ENCODE results near the gene LRMDA. TPM values are rescaled to one million over a fixed set of nuclear protein-coding genes. Genes with fewer than 3 reads are reported as not detected.

The LRMDA gene
- total and polyA plus RNA-seq, 3 experiments from 2014 or later = not detected

DNA sequence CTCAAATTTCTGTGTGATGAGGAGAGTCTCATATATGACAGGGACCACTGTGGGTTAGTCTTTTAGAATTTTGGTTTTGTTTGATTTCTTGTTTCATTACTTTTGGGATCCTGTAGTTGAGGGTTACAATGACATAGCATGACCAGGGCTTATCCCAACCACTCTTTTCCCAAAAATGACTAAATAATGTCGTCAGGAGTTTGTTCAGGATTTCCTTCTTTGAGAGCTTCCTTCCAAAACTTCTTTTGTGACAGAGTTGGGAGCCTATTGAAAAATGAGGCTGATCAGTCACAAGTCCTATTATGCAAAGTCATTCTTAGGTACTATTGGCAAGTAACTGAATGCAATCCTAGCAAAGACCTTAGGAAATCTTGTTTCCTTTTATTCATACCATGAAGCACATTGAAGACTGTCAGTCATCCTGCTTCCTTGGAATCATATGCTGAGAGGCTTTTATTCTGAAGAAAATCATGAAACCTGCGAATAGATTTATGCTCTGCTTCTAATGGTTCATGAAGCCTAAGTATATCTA is 498.3 kb downstream of the LRMDA start:
- CTCF ChIA-PET = no interaction called here
- POLR2A ChIA-PET = no interaction called here
- no peak overlapping the region for H3K4me3 Mint-ChIP-seq
- no peak overlapping the region for H3K27ac Mint-ChIP-seq
- no peak overlapping the region for H3K27ac ChIP-seq (ENCODE audit: low read depth, low read length)
- no peaks in the 10 kb centered on the region for H3K4me1 Mint-ChIP-seq
- H3K27me3 ChIP-seq (ENCODE audit: insufficient read depth, low read length, poor library complexity, severe bottlenecking) = no peaks in the 10 kb centered on the region
- DNase-seq = no peak
- no peaks in the 10 kb centered on the region for H3K36me3 Mint-ChIP-seq
- H3K9me3 ChIP-seq (ENCODE audit: low read length) = no peaks in the 10 kb centered on the region
- H3K27me3 Mint-ChIP-seq = peaks cover 0 to 6% of the 10 kb centered on the region in 2 donors
- no peak overlapping the region for H3K4me3 ChIP-seq (ENCODE audit: low read length)
- H3K4me1 ChIP-seq (ENCODE audit: insufficient read depth, low read length) = no peaks in the 10 kb centered on the region
- no peaks in the 10 kb centered on the region for H3K9me3 Mint-ChIP-seq
- no peaks in the 10 kb centered on the region for H3K36me3 ChIP-seq (ENCODE audit: insufficient read depth, low read length)

DNA sequence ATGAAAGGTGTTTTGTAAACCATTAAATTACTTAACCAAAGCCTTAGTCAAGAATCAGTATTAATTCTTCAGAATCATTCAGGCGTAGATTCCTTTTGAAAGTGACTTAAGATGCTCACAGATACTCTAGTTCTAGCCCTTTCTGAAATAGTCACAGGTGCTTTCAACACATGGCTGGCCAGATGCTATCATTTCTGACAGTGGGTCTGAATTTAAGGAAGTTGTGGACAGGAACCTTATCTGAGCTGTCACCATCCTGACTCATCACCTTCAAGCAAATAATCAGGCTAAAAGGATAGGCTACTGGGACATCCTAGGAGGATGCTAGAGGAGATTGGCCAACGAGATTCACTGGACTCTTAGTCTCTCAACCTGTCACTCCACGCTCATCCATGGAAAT is 501.5 kb downstream of the LRMDA start:
- no peaks in the 10 kb centered on the region for H3K9me3 Mint-ChIP-seq
- DNase-seq = no peak
- Histone ChIP-seq H3K27ac (ENCODE audit: low read depth, low read length) (no peak overlapping the region), H3K27me3 (ENCODE audit: insufficient read depth, low read length, poor library complexity, severe bottlenecking) (no peaks in the 10 kb centered on the region), H3K9me3 (ENCODE audit: low read length) (no peaks in the 10 kb centered on the region), H3K36me3 (ENCODE audit: insufficient read depth, low read length) (no peaks in the 10 kb centered on the region), H3K4me1 (ENCODE audit: insufficient read depth, low read length) (no peaks in the 10 kb centered on the region), H3K4me3 (ENCODE audit: low read length) (no peak overlapping the region)
- ChIA-PET CTCF (no interaction called here), POLR2A (no interaction called here)
- no peak overlapping the region for H3K4me3 Mint-ChIP-seq
- no peak overlapping the region for H3K27ac Mint-ChIP-seq
- no peaks in the 10 kb centered on the region for H3K4me1 Mint-ChIP-seq
- no peaks in the 10 kb centered on the region for H3K36me3 Mint-ChIP-seq
- peaks cover 2 to 5% of the 10 kb centered on the region in 2 donors for H3K27me3 Mint-ChIP-seq

DNA sequence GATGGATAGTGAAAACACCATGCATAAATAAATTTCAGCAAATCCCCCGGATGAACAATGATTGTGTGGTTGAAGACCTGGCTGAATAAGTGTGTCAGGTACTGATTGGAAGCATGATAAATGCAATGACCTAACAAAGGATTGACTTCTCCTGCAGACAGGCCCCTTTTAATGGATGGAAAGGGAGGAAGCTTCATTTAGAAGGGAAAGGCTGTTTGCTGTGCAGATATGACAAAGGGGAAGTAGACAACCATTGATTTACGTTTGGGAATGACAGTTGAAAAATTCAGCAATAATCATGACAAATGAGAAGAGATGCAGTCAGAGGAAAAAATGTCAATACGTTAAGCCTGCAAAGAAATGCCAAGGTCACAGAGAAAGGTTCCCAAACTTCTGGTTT is 503.8 kb downstream of the LRMDA start:
- no peak overlapping the region for H3K4me3 Mint-ChIP-seq
- H3K36me3 Mint-ChIP-seq = no peaks in the 10 kb centered on the region
- Histone ChIP-seq H3K4me1 (ENCODE audit: insufficient read depth, low read length) (no peaks in the 10 kb centered on the region), H3K27ac (ENCODE audit: low read depth, low read length) (no peak overlapping the region), H3K9me3 (ENCODE audit: low read length) (no peaks in the 10 kb centered on the region), H3K36me3 (ENCODE audit: insufficient read depth, low read length) (no peaks in the 10 kb centered on the region), H3K4me3 (ENCODE audit: low read length) (no peak overlapping the region), H3K27me3 (ENCODE audit: insufficient read depth, low read length, poor library complexity, severe bottlenecking) (no peaks in the 10 kb centered on the region)
- no peak overlapping the region for H3K27ac Mint-ChIP-seq
- H3K27me3 Mint-ChIP-seq = peaks cover 2 to 5% of the 10 kb centered on the region in 2 donors
- H3K4me1 Mint-ChIP-seq = no peaks in the 10 kb centered on the region
- CTCF ChIA-PET = no interaction called here
- POLR2A ChIA-PET = no interaction called here
- H3K9me3 Mint-ChIP-seq = peaks cover 0 to 2% (median 0%) of the 10 kb centered on the region in 5 donors
- DNase-seq = no peak

DNA sequence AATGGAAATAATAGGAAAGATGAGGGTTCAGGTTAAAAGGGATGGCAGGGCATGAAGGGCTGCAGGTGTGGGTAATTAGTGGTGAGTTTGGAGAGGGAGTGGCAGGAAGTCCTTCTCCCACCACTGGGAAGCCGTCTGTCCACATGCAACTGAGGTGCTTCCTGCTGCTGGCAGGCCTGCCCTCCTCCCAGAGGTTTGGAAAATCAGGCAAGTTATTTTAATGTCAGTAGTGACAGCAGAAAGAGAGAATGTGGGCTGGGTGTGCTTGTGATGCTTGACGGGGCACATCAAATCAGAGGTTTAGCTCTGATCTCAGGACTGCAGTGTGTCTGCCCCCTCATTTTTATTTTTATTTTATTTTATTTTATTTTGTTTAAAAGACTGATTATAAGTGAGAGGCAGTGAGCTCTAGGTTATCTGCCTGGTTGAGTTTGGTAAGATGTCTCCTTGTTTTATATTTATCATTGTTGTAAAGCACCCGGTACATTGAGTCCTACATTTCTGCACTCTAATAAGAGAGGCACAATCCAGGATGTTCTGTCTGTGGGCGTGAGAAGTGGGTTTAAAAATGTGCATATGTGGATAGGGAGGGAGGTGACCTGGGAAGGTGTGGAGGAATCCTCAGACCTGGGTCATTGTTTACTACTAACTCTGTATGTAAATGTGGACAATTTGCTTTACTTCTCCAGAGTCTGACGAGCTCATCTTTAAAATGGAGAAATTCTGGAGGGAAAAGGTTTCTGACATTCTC is 504.4 kb downstream of the LRMDA start:
- H3K27ac Mint-ChIP-seq = no peak overlapping the region
- H3K9me3 Mint-ChIP-seq = peaks cover 0 to 2% (median 0%) of the 10 kb centered on the region in 5 donors
- Histone ChIP-seq H3K4me1 (ENCODE audit: insufficient read depth, low read length) (no peaks in the 10 kb centered on the region), H3K4me3 (ENCODE audit: low read length) (no peak overlapping the region), H3K36me3 (ENCODE audit: insufficient read depth, low read length) (no peaks in the 10 kb centered on the region), H3K9me3 (ENCODE audit: low read length) (no peaks in the 10 kb centered on the region), H3K27me3 (ENCODE audit: insufficient read depth, low read length, poor library complexity, severe bottlenecking) (no peaks in the 10 kb centered on the region), H3K27ac (ENCODE audit: low read depth, low read length) (no peak overlapping the region)
- H3K4me1 Mint-ChIP-seq = no peaks in the 10 kb centered on the region
- ChIA-PET POLR2A (no interaction called here), CTCF (no interaction called here)
- H3K4me3 Mint-ChIP-seq = no peak overlapping the region
- no peaks in the 10 kb centered on the region for H3K36me3 Mint-ChIP-seq
- H3K27me3 Mint-ChIP-seq = peaks cover 2 to 5% of the 10 kb centered on the region in 2 donors
- DNase-seq = no peak

DNA sequence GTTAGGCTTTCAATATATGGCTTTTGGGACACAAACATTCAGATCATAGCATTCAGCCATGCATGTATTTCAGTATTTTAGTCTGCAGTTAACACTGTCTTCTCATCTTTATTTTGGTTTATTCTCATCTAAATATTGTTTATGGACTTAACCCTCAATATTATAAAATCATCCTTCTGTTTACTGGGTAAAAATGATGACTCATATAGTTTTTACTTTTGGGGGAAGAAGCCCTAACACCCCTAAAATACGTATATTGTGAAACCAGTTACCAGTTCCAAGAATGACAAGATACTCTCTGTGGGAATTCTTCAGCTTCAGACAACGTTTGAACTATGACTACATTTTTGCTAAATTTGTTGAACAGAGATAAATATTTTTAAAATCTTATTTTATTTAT is 505.4 kb downstream of the LRMDA start:
- Histone ChIP-seq H3K27me3 (ENCODE audit: insufficient read depth, low read length, poor library complexity, severe bottlenecking) (no peaks in the 10 kb centered on the region), H3K27ac (ENCODE audit: low read depth, low read length) (no peak overlapping the region), H3K4me3 (ENCODE audit: low read length) (no peak overlapping the region), H3K9me3 (ENCODE audit: low read length) (no peaks in the 10 kb centered on the region), H3K36me3 (ENCODE audit: insufficient read depth, low read length) (no peaks in the 10 kb centered on the region), H3K4me1 (ENCODE audit: insufficient read depth, low read length) (no peaks in the 10 kb centered on the region)
- ChIA-PET POLR2A (no interaction called here), CTCF (no interaction called here)
- Mint-ChIP-seq H3K4me1 (no peaks in the 10 kb centered on the region), H3K4me3 (no peak overlapping the region), H3K9me3 (peaks cover 0 to 2% (median 0%) of the 10 kb centered on the region in 5 donors), H3K27ac (no peak overlapping the region), H3K27me3 (peaks cover 3 to 5% of the 10 kb centered on the region in 2 donors), H3K36me3 (no peaks in the 10 kb centered on the region)
- no peak for DNase-seq

DNA sequence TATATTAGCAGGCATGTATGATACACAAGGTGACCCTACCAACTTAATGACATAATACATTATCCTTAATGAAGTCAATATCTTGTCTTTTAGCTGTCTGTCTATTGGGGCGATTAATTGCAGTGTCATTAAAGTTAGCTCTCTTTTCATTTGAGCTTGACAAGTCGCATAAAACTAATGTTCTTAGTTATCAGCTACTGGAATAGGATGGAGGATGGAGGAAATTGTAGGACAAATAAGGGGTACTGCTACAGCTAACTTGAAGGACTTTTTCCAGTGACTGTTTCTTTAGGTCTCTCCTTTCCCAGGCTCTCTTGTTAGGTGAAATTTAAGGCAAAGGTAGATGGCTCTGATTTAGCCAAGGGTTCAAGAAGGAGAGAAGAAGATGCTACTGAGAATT is 506.4 kb downstream of the LRMDA start:
- CTCF ChIA-PET = no interaction called here
- H3K9me3 Mint-ChIP-seq = peaks cover 0 to 2% (median 0%) of the 10 kb centered on the region in 5 donors
- no peaks in the 10 kb centered on the region for H3K36me3 Mint-ChIP-seq

DNA sequence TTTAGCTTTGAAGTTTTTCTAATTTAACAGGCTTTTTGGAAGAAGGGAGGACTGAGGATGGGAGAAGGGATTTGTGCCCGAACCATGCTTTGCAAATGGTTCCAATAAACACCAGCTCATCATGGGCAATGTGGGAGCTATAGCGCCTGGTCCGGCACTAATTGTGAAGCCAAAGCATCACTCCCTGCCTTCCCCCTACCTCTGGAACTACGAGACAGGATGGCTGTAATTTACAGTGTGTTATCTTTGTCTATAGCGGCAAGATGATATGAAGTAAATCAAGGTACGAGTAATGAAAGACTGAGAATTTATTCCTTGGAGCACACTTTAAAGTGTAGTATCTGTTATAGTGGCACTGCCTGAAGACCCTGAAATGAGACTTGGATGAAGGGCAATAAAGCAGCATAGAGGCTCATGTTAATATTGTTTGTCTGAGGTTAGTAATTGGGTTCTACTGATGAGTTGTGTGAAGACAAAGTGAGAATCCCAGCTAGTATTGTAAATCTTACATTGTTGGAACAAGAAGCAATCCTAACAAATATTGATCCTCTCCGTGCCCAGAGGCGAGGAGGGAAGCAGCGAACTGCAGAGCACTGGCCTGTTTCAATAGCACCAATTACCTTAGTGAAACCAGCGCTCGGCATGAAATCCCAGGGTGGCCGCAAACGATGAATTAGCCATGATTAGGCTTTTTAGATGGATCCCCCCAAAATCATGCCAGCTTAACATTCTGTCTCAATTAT is 507.1 kb downstream of the LRMDA start:
- Mint-ChIP-seq H3K36me3 (no peaks in the 10 kb centered on the region), H3K27me3 (peaks cover 4 to 5% of the 10 kb centered on the region in 2 donors), H3K27ac (no peak overlapping the region), H3K4me1 (no peaks in the 10 kb centered on the region), H3K9me3 (peaks cover 0 to 2% (median 0%) of the 10 kb centered on the region in 5 donors), H3K4me3 (no peak overlapping the region)
- DNase-seq = no peak
- Histone ChIP-seq H3K4me1 (ENCODE audit: insufficient read depth, low read length) (no peaks in the 10 kb centered on the region), H3K27me3 (ENCODE audit: insufficient read depth, low read length, poor library complexity, severe bottlenecking) (no peaks in the 10 kb centered on the region), H3K27ac (ENCODE audit: low read depth, low read length) (no peak overlapping the region), H3K9me3 (ENCODE audit: low read length) (no peaks in the 10 kb centered on the region), H3K4me3 (ENCODE audit: low read length) (no peak overlapping the region), H3K36me3 (ENCODE audit: insufficient read depth, low read length) (no peaks in the 10 kb centered on the region)
- ChIA-PET CTCF (no interaction called here), POLR2A (no interaction called here)

More for the DNA sequence above, 506.4 kb downstream of the LRMDA start:
- no peak for DNase-seq
- Histone ChIP-seq H3K27ac (ENCODE audit: low read depth, low read length) (no peak overlapping the region), H3K36me3 (ENCODE audit: insufficient read depth, low read length) (no peaks in the 10 kb centered on the region), H3K4me3 (ENCODE audit: low read length) (no peak overlapping the region), H3K4me1 (ENCODE audit: insufficient read depth, low read length) (no peaks in the 10 kb centered on the region), H3K27me3 (ENCODE audit: insufficient read depth, low read length, poor library complexity, severe bottlenecking) (no peaks in the 10 kb centered on the region), H3K9me3 (ENCODE audit: low read length) (no peaks in the 10 kb centered on the region)
- Mint-ChIP-seq H3K27ac (no peak overlapping the region), H3K4me1 (no peaks in the 10 kb centered on the region), H3K4me3 (no peak overlapping the region), H3K27me3 (peaks cover 4 to 5% of the 10 kb centered on the region in 2 donors)
- POLR2A ChIA-PET = no interaction called here

DNA sequence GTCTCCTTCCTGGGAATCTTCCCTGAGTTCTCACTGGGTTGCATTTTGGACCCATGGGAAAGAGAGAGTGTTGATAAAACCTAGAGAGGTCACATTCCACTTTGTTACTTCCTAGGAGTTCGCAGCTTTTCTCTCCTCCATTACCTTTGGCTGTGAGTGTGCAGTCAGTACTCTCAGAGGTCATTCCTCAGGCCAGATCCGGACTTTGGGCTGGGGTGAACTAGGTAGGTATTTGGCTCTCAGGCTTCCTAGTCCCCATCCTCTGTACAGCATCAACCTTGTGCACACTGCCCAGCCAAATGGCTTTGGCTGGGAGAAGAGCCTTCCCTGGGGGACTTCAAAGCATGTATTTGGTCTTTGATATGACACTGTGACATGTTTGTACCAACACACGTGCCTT is 508.1 kb downstream of the LRMDA start:
- CTCF ChIA-PET = no interaction called here

More for the DNA sequence above, 508.1 kb downstream of the LRMDA start:
- Histone ChIP-seq H3K36me3 (ENCODE audit: insufficient read depth, low read length) (no peaks in the 10 kb centered on the region), H3K27ac (ENCODE audit: low read depth, low read length) (no peak overlapping the region), H3K27me3 (ENCODE audit: insufficient read depth, low read length, poor library complexity, severe bottlenecking) (no peaks in the 10 kb centered on the region), H3K9me3 (ENCODE audit: low read length) (no peaks in the 10 kb centered on the region), H3K4me3 (ENCODE audit: low read length) (no peak overlapping the region), H3K4me1 (ENCODE audit: insufficient read depth, low read length) (no peaks in the 10 kb centered on the region)
- Mint-ChIP-seq H3K9me3 (peaks cover 0 to 4% (median 2%) of the 10 kb centered on the region in 5 donors), H3K4me3 (no peak overlapping the region), H3K27me3 (peaks cover 2 to 5% of the 10 kb centered on the region in 2 donors), H3K4me1 (no peaks in the 10 kb centered on the region), H3K27ac (peak overlapping the region in 1 of 8 donors; percentile 48), H3K36me3 (no peaks in the 10 kb centered on the region)
- POLR2A ChIA-PET = no interaction called here
- no peak for DNase-seq

All from CD8-positive, alpha-beta memory T cell (primary cell).